Smooth muscle cell (in vitro differentiated cells): Measurements from ENCODE around the gene TMCC3. TPM values are rescaled to one million over a fixed set of nuclear protein-coding genes. Genes with fewer than 3 reads are reported as not detected.
"Not testable (repeated sequence)": the region's sequence is repeated elsewhere in the genome, so short reads cannot be mapped to it uniquely, and the experiment has no call there.

Experiments
- DNase-seq: peaks from one replicate; lab custom pipeline; 2025; ENCODE audit not compliant: unreplicated experiment; lab: John Stamatoyannopoulos, UW
- H2AFZ ChIP-seq: fragments of 200-600 bp; sonication (generic); 2 replicates; pipeline ENCODE4 v1.6.0; 2016; ENCODE audit warnings: antibody characterized with exemption, low read depth, mild to moderate bottlenecking
- H3F3A ChIP-seq: fragments of 200-600 bp; sonication (generic); 2 replicates; pipeline ENCODE4 v1.6.0; 2017; ENCODE audit warnings: antibody characterized with exemption, low read depth
- H3K27ac ChIP-seq: fragments of 200-600 bp; sonication (generic); 2 replicates; pipeline ENCODE4 v1.5.1; 2016; ENCODE audit warnings: low read depth, mild to moderate bottlenecking
- H3K27me3 ChIP-seq: fragments of 200-600 bp; sonication (generic); 2 replicates; pipeline ENCODE4 v1.6.1; 2016; ENCODE audit warnings: low read depth, mild to moderate bottlenecking
- H3K36me3 ChIP-seq: fragments of 200-600 bp; sonication (generic); 2 replicates; pipeline ENCODE4 v1.5.1; 2016; ENCODE audit warnings: low read depth
- H3K4me1 ChIP-seq: fragments of 200-600 bp; sonication (generic); 2 replicates; pipeline ENCODE4 v1.5.1; 2016; ENCODE audit warnings: low read depth
- H3K4me2 ChIP-seq: fragments of 200-600 bp; sonication (generic); 2 replicates; pipeline ENCODE4 v1.6.0; 2016; ENCODE audit warnings: mild to moderate bottlenecking
- H3K4me3 ChIP-seq: fragments of 200-600 bp; sonication (generic); 2 replicates; pipeline ENCODE4 v1.5.1; 2016; ENCODE audit warnings: mild to moderate bottlenecking
- H3K79me2 ChIP-seq: fragments of 200-600 bp; sonication (generic); 2 replicates; pipeline ENCODE4 v1.6.0; 2016; ENCODE audit warnings: low read depth, mild to moderate bottlenecking
- H3K9ac ChIP-seq: fragments of 200-600 bp; sonication (generic); 2 replicates; pipeline ENCODE4 v1.6.0; 2016; ENCODE audit warnings: low read depth
- H3K9me3 ChIP-seq: fragments of 200-600 bp; sonication (generic); replicated peaks from 2 replicates; pipeline ENCODE4 v1.5.1; 2016; ENCODE audit warnings: low read depth
- H4K20me1 ChIP-seq: fragments of 200-600 bp; sonication (generic); 2 replicates; pipeline ENCODE4 v1.6.0; 2016; ENCODE audit warnings: low read depth
- CTCF ChIP-seq: fragments of 200-600 bp; sonication (generic); IDR thresholded peaks from 2 replicates; pipeline ENCODE4 v1.5.1; 2017; ENCODE audit warnings: borderline replicate concordance, mild to moderate bottlenecking, antibody characterized with exemption; ENCODE audit not compliant: insufficient read depth, poor library complexity, severe bottlenecking
- WGBS: methylation state at CpG from one replicate; pipeline ENCODE4 v1.1.7; 2016; ENCODE audit warnings: low lambda C conversion rate; 5-methylcytosine and 5-hydroxymethylcytosine counted together
- polyA plus RNA-seq: library from polyadenylated mRNA; unstranded; fragments of >200 nt; fragmentation: Nextera tagmentation; extraction: Ambion mirVana; gene quantifications from 2 replicates; pipeline ENCODE4 v1.2.1, GENCODE V29; 2016
- total RNA-seq: library from RNA; depleted of rRNA; stranded (reverse); fragments of >200 nt; gene quantifications from 2 replicates; pipeline ENCODE4 v1.2.3, GENCODE V29; 2014

The TMCC3 gene
- total and polyA plus RNA-seq, 2 experiments from 2014 or later: 7.0 to 11.2 TPM

DNA sequence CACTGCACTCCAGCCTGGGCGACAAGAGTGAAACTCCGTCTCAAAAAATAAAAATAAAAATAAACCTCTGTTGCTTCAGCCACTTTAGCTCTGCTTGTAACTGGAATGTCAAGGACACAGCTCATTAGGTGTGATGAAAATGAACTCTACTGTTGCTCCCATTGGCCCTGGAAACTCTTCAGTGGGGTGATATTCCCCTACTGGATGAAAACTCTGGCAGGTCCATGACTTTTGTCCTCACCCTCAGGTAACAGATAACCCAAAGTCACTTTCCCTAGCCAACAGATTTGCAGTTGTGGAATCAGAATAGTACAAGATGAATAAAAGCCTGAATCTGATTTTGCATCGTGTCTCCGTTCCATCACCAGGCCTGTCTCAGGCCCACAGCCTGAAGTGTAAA, 98.5 kb downstream of the TMCC3 start:
- Histone ChIP-seq H3K27me3 (no peaks in the 10 kb centered on the region), H3K79me2 (no peaks in the 10 kb centered on the region), H3K36me3 (no peaks in the 10 kb centered on the region), H3K9ac (no peak overlapping the region), H4K20me1 (no peaks in the 10 kb centered on the region), H3K4me2 (no peak overlapping the region), H3K9me3 (no peaks in the 10 kb centered on the region), H3K4me3 (no peak overlapping the region), H3K27ac (no peak overlapping the region), H2AFZ (no peak overlapping the region), H3K4me1 (no peaks in the 10 kb centered on the region), H3F3A (no peaks in the 10 kb centered on the region)
- no peak for TF ChIP-seq CTCF
- DNase-seq: no peak
- WGBS: 59% methylated on average over 4 of the region's 4 CpGs

GRCh38 chr12:94550964-94551363, 99.4 kb downstream of the TMCC3 start:
- no peak overlapping the region for H3K9ac ChIP-seq
- 94% methylated on average over 5 of the region's 5 CpGs for WGBS
- no peak overlapping the region for H3K27ac ChIP-seq
- H3K4me1 ChIP-seq: no peaks in the 10 kb centered on the region
- H4K20me1 ChIP-seq: no peaks in the 10 kb centered on the region
- no peaks in the 10 kb centered on the region for H3K9me3 ChIP-seq
- no peak for DNase-seq
- no peak overlapping the region for H3K4me3 ChIP-seq
- no peak overlapping the region for H3K4me2 ChIP-seq
- H3K79me2 ChIP-seq: no peaks in the 10 kb centered on the region
- no peak for TF ChIP-seq CTCF
- no peak overlapping the region for H2AFZ ChIP-seq
- H3F3A ChIP-seq: no peaks in the 10 kb centered on the region
- no peaks in the 10 kb centered on the region for H3K27me3 ChIP-seq
- no peaks in the 10 kb centered on the region for H3K36me3 ChIP-seq

DNA sequence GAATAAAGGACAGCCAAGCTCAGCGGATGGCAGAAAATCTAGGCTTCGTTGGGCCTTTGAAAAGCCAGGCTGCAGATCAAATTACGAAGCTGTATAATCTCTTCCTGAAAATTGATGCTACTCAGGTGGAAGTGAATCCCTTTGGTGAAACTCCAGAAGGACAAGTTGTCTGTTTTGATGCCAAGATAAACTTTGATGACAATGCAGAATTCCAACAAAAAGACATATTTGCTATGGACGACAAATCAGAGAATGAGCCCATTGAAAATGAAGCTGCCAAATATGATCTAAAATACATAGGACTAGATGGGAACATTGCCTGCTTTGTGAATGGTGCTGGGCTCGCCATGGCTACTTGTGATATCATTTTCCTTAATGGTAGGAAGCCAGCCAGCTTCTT, 101.5 kb downstream of the TMCC3 start:
- H3K79me2 ChIP-seq, H3K27ac ChIP-seq, H3K27me3 ChIP-seq, H4K20me1 ChIP-seq, DNase-seq, H3K9ac ChIP-seq, H3K4me2 ChIP-seq, H3K4me1 ChIP-seq, H2AFZ ChIP-seq, H3K4me3 ChIP-seq, H3K9me3 ChIP-seq, H3F3A ChIP-seq, H3K36me3 ChIP-seq: not testable (repeated sequence)
- WGBS: 94% methylated on average over 5 of the region's 5 CpGs

DNA sequence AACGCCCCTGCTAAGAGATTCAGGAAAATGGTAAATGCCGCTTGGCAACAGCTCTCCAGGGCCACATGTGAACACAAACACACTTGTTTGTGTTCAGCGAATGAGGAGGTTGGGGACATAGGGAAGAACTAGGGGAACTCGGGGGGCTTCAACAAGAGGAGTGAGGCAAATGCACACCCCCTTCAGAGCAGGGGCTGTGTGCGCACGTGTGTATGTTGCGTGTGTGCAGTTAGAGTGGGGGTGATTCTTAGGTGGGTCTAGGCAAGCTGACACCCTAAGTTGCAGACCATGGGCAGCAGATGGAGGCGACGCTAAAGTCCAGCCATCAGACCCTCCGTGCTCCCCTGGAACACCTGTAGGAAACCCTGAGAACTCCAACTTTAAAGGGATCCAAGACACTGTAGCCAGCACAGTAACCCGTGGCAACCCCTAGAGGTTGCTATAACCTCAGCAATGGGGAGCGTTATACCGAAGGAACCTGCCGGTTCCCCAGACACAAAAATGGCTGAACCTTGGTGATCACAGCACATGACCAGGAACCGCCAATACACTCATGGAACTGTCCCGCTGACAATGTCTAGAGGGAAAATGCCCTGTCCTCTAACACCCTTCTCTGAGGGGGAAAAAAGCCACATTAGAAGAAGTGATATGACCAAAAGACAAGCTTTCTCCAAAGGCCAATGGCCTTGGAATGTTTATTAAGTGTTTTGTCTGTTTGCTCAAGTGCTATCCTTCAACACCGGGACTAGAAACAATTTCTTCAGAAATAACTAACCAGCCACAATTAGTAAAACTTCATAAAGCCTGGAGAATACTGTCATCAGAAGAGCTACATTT, 104.2 kb downstream of the TMCC3 start:
- Histone ChIP-seq H3K4me1 (no peaks in the 10 kb centered on the region), H3K9me3 (no peaks in the 10 kb centered on the region), H3K4me2 (no peak overlapping the region), H4K20me1 (no peaks in the 10 kb centered on the region), H2AFZ (no peak overlapping the region), H3K27ac (no peak overlapping the region), H3F3A (no peaks in the 10 kb centered on the region), H3K27me3 (no peaks in the 10 kb centered on the region), H3K79me2 (no peaks in the 10 kb centered on the region), H3K36me3 (no peaks in the 10 kb centered on the region), H3K4me3 (no peak overlapping the region), H3K9ac (no peak overlapping the region)
- DNase-seq: no peak
- WGBS: 62% methylated on average over 17 of the region's 17 CpGs
- peak; percentile 73 for TF ChIP-seq CTCF
